GM21381 (cell line): ENCODE measurements around the gene TMEM184A.

Experiments
- ATAC-seq: cut with Tn5 transposase; IDR thresholded peaks from one replicate; pipeline ENCODE4 v1.9.1; 2021; ENCODE audit warnings: mild to moderate bottlenecking, moderate library complexity; ENCODE audit not compliant: unreplicated experiment

The TMEM184A gene

GRCh38 chr7:1505731-1506550 lies 50.1 kb downstream of the TMEM184A start:
- ATAC-seq = no peak

GRCh38 chr7:1503816-1504775 lies 51.9 kb downstream of the TMEM184A start, which contains the start of gene INTS1:
Gene INTS1 (minus strand): TSS chr7:1504389. CDS start chr7:1503960, 429 bp downstream.
- ATAC-seq = peak; percentile 88

DNA sequence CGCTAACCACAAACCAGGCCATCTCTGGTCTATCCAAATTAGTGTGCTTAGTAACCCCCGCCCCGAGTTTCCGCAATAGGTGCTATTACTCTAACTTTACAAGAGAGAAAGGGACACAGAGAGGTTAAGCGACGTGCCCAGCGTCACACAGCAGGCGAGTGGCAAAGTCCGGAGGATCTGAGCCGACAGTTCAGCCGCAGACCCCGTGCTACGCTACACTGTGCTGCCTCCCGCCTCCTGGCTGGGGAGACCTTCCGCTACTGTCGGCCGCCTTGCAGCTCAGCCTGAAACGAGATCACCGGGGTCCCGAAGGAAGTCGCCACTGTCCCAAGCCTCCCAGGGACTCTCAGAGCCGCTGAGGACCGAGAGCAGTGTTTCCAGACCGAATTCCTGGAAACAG lies 52.6 kb downstream of the TMEM184A start:
- no peak for ATAC-seq

DNA sequence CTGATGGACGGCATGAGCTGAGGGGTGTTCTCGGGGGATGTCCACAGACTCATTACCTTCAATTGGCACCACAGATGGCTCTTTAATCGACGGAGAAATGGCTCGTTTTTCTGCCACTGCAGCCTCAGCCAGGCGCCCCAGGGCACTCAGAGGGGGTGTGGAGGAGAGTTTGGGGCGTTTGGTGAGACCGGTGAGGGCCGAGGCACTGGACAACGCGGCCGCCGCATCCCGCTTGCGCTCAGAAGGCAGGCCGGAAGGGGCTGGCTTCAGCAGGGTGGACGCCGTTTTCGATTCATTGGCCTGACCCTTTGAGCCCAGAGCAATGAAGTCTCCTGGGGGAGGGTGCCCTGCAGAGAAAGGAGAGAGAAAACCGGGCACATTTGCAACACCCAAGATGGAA lies 53.2 kb downstream of the TMEM184A start:
- no peak for ATAC-seq

DNA sequence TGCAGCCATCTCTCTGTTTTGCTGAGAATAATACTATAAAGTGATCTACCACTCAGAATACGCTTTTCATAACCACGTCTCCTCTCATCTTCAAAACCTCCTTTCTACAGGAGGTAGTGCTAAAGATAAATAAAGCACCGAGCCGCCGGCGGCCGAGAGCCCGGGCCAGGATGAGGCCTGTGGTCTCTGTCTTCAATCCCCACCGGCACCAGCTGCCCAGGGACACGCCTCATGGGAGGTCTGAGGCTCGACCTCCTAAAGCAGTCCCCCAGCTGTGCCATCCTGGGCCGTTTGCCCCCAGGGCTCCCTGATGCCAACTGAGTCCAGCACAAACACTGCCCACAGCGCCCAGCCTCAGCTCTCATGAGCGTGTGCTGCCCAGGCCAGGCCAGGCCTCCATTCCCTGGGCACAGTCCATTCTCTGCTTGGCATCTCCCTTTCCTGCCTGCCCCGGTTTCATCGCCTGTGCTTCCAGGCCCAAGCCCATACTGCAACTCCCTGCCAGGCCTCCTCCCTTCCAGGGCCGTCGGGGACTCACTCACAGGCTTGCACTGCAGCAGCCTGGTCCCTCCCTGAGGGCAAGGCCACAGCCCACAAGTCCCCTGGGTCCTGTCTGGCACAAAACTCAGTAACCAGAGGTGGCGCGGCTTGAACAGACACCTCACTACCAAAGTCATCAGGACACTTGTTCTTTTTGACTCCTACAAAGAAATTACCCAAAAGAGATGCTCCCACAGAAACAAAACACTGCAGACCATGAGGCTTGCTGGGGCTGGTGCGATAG lies 54.3 kb downstream of the TMEM184A start:
- ATAC-seq = no peak

- ATAC-seq = no peak
These were observed 55.8 kb downstream of the TMEM184A start for GRCh38 chr7:1500064-1500807.

DNA sequence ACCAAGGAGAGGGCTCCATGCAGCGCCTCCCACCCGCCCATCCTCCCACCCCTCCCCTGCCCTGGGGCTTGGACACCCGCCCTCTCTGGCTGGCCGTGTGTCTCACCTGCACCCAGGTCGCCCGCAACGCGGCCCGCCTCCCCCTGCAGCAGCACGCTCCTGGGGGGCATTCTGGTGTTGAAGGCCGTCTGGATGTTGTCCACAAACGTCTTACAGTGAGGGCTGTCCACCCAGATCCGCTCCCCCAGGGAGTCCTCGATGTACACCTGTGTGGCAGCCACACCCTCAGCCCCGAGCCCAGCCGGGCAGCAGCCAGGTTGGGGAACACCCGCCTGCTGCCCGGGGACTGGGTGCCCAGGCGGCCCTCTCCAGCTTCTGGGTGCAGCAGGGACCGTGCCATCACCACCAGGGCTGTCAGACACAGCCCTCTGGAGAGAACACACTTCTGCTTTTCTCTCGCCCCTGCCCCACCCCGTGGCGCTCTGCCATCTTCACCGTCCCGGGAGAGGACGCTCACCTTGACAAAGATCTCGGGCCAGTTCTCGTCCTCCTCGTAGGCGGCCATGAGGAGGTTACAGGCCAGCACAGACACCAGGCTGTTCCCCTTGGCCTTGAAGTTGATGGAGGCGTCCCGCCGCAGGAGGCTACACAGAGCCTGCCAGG lies 56.5 kb downstream of the TMEM184A start:
- no peak for ATAC-seq

- ATAC-seq = no peak
These were observed 57.4 kb downstream of the TMEM184A start for GRCh38 chr7:1498370-1499305.

GRCh38 chr7:1497293-1497927 lies 58.6 kb downstream of the TMEM184A start:
- no peak for ATAC-seq

DNA sequence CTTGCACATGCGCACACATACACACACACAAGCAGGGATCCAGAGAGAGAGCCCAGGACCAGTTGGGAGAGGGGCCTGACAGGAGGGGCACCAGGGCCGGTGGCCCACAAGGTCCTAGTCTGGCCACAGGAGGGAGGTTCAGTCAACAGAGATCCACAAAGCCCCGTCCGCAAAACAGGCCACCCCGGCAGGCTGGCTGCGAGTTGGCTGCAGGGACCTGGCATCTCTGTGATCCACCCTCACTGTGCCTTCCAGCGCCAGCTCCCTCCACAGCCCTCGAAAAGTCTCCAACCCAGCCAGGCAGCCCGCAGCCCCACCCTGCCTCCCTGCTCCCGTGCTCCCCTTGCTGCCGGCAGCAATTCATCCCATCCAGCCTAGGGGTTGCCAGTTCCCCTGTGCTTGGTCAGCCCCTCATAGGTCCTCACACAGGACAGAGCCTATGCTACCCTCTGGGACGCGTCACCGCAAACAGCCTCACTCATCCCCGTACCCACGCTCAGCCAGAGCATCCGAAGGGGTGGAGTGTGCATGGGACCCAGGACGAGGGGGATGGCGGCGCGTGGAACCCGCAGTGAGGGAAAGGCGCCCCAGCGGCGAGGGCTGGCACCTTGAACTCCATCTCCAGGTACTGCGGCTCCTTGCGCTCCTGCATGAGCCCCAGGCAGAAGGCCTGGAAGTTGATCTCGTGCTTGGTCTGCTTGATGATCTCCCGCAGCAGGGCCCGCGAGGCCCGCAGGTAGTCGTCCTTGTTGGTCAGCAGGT lies 59.3 kb downstream of the TMEM184A start:
- no peak for ATAC-seq

DNA sequence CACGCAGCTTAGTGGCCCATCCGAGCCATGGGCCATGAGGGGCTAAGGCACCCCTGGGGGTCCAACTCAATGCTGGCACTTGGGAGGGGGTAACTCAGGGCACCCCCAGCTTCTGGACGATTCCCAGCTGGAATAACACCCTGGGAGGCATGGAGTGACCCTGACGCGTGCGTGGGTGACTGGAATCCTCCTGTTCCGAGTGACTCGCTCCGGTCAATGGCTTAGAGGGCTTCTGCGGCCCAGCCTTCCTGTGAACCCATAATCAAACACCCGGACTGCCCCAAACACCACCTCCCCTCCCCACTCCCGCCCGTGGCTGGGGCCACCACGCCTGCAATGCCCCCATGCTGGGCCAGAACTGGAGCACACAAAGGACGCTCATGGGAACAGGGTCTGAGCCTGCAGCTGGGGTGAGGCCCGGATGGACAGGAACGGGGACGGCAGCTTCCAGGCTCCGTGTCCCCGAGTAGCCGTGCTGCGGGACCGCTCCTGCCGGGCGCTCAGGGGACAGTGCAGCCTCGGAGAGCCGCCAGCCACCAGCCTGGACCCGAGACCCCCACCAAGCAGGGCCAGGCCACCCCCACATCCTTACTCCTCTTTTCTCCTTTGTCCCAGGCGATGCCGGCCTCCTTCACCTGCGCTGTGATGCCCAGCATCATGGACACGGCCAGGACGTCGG lies 60.3 kb downstream of the TMEM184A start:
- no peak for ATAC-seq

- no peak for ATAC-seq
These were observed 61.0 kb downstream of the TMEM184A start for GRCh38 chr7:1494866-1495563.

DNA sequence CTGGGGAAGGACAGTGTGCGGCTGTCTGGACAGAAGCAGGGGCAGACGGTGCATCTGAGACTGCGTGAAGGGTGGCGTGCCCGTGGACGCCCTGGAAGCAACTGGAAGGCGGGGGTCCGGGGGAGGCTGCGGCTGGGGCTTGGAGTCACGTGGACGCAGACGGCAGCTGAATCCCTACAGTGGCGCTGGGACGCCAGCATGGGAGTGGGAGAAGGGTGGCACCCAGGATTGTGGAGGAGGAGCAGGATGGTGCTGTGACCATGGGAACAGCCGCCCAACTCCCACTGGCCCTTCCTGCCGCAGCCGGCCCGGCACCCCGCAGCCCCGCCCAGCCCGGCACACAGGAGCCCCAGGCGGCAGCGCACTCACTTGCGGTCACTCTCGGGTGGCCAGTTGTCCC lies 61.6 kb downstream of the TMEM184A start:
- ATAC-seq = no peak

DNA sequence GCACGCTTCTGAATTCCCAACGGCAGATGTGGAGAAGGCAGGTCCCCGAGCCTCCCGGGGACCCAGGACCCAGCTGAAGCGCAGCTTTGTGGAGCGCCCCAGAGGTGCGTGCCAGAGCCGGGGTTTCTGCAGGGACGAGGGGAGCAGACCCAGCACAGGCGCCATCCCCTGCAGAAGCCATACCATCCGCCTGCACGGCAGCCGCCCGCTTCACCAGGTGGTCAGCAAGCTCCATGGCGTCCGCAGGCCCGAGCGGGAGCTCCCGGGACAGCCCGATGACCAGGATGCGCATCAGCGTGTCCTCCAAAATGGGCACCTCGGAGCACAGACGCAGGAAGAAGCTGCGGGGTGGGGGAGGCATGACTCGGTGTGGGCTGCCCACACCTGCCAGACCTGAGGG lies 62.4 kb downstream of the TMEM184A start:
- no peak for ATAC-seq

DNA sequence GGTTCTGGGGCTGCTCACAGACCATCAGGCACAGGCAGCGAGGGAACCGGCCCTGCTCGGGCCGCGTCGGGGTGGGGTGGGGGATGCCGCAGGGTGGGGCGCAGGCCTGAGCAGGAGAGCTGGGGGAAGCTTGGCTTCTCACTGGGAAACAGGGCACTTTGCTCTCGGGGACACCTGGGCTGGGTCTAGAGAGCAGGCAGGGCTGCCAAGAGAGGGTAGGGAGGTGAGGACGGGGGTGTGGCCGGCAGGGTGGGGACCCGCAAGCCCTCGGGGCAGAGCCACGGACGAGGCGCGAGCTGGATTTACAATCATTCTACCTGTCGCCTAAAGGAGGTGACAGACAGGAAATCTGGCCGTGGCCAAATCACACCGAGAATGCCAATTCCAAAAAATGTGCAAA lies 62.9 kb downstream of the TMEM184A start:
- ATAC-seq = no peak

- ATAC-seq = no peak
These were observed 63.4 kb downstream of the TMEM184A start for GRCh38 chr7:1492640-1493039.
